HepG2 (cell line): ENCODE data around the gene TCF25. TPM values are rescaled to one million over a fixed set of nuclear protein-coding genes. Genes with fewer than 3 reads are reported as not detected.

Experiments used
- NFATC3 ChIP-seq: sonication (generic); formaldehyde crosslinking; IDR thresholded peaks from 2 replicates; pipeline ENCODE4 v1.5.1; 2020; ENCODE audit warnings: mild to moderate bottlenecking, missing genetic modification reagents
- NKX3-1 ChIP-seq: sonication (generic); formaldehyde crosslinking; IDR thresholded peaks from 2 replicates; pipeline ENCODE4 v1.5.0; 2020; ENCODE audit warnings: missing genetic modification reagents
- POLR2AphosphoS2 ChIP-seq: IDR thresholded peaks from 2 replicates; pipeline ENCODE4 v1.6.1; 2011; ENCODE audit warnings: low read depth, low read length, improper control_type of control experiment
- ZNF225 ChIP-seq: sonication (generic); formaldehyde crosslinking; IDR thresholded peaks from 2 replicates; pipeline ENCODE4 v1.4.0; 2020; ENCODE audit warnings: mild to moderate bottlenecking, missing genetic modification reagents
- ZNF34 ChIP-seq: sonication (generic); formaldehyde crosslinking; IDR thresholded peaks from 2 replicates; pipeline ENCODE4 v1.4.0; 2020; ENCODE audit warnings: mild to moderate bottlenecking, missing genetic modification reagents, borderline replicate concordance
- ZNF383 ChIP-seq: sonication (generic); formaldehyde crosslinking; IDR thresholded peaks from 2 replicates; pipeline ENCODE4 v1.4.0; 2020; ENCODE audit warnings: missing genetic modification reagents, mild to moderate bottlenecking, borderline replicate concordance
- ZNF782 ChIP-seq: sonication (generic); formaldehyde crosslinking; IDR thresholded peaks from 2 replicates; pipeline ENCODE4 v1.4.0; 2020; ENCODE audit warnings: missing genetic modification reagents, mild to moderate bottlenecking, borderline replicate concordance
- ZSCAN31 ChIP-seq: sonication (generic); formaldehyde crosslinking; IDR thresholded peaks from 2 replicates; pipeline ENCODE4 v1.5.0; 2020; ENCODE audit warnings: low read depth, mild to moderate bottlenecking, missing genetic modification reagents
- polyA plus RNA-seq, 8 experiments: library from polyadenylated mRNA; depleted of rRNA in 3 of 8; stranded (reverse) in 7 of 8; unstranded in 1 of 8; fragments of >200 nt; fragmentation: Illumina TruSeq in 4 of 8; extraction: Trizol in 4 of 8; gene quantifications; 2 replicates each; pipeline versions ENCODE4 v1.2.1 to v1.2.3, GENCODE V29; 2011 to 2016; ENCODE audit warnings: low read depth in 4 of 8, missing spikeins in 1 of 8, mixed read lengths in 1 of 8; ENCODE audit not compliant: insufficient read depth in 1 of 8
- total RNA-seq, 5 experiments: library from RNA; depleted of rRNA; stranded (reverse); fragments of >200 nt; fragmentation: Illumina TruSeq; extraction: Trizol; gene quantifications; 2 replicates each; pipeline ENCODE4 v1.2.3, GENCODE V29; 2016; ENCODE audit warnings: low read depth in 1 of 5
- TF ChIP-seq, protein P1 (sequence below): sonication (generic); formaldehyde crosslinking; IDR thresholded peaks from 2 replicates; pipeline ENCODE4 v1.4.0; 2020; ENCODE audit warnings: mild to moderate bottlenecking, missing genetic modification reagents, borderline replicate concordance
- TF ChIP-seq, protein P2 (sequence below): sonication (generic); formaldehyde crosslinking; IDR thresholded peaks from 2 replicates; pipeline ENCODE4 v1.4.0; 2020; ENCODE audit warnings: missing genetic modification reagents
- TF ChIP-seq, protein P3 (sequence below): sonication (generic); formaldehyde crosslinking; IDR thresholded peaks from 2 replicates; pipeline ENCODE4 v1.4.0; 2020; ENCODE audit warnings: missing genetic modification reagents, low read depth, mild to moderate bottlenecking, borderline replicate concordance
- TF ChIP-seq, protein P4 (sequence below), 2 experiments: fragments of 450-650 bp in 1 of 2; sonication (generic) in 1 of 2; formaldehyde crosslinking; IDR thresholded peaks; 2 replicates each; pipeline versions ENCODE4 v1.5.0 to v1.8.0; 2020 to 2022; ENCODE audit warnings: mild to moderate bottlenecking in 1 of 2, missing genetic modification reagents in 1 of 2

Gene TCF25
- total and polyA plus RNA-seq, 2 of the 13 experiments (the other 11 are each of a cell fraction or from before 2014, with no cell fraction given) = 138 to 206 TPM

DNA sequence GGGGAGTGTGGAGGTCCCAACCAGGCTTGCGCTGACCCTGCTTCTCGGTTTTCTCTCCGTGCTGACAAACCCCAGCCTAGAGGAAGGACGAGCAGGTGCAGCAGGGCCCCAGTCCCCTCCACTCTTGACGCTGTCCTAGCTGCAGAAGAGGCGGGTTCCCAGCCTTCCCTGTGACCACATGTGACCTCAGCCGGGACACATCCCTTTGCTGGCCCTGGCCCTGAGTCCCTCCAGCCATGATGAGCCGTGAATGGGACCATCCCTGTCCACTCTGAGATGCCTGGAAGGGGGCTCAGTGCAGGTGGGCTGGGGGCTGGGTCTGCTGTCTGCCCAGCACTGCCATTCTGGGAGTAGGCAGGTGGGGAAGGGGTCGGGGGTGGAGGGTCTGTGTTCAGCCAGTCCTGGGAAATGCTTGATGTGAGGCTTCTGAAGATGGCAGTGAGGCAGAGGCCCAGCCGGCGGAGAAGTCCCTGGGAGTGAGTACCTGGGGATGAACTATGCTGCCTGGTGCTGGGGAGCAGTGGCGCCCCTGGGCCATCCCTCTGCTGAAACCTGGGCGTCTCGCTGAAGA is 47.8 kb downstream of the TCF25 start (continued):
- TF ChIP-seq, protein P1, sequence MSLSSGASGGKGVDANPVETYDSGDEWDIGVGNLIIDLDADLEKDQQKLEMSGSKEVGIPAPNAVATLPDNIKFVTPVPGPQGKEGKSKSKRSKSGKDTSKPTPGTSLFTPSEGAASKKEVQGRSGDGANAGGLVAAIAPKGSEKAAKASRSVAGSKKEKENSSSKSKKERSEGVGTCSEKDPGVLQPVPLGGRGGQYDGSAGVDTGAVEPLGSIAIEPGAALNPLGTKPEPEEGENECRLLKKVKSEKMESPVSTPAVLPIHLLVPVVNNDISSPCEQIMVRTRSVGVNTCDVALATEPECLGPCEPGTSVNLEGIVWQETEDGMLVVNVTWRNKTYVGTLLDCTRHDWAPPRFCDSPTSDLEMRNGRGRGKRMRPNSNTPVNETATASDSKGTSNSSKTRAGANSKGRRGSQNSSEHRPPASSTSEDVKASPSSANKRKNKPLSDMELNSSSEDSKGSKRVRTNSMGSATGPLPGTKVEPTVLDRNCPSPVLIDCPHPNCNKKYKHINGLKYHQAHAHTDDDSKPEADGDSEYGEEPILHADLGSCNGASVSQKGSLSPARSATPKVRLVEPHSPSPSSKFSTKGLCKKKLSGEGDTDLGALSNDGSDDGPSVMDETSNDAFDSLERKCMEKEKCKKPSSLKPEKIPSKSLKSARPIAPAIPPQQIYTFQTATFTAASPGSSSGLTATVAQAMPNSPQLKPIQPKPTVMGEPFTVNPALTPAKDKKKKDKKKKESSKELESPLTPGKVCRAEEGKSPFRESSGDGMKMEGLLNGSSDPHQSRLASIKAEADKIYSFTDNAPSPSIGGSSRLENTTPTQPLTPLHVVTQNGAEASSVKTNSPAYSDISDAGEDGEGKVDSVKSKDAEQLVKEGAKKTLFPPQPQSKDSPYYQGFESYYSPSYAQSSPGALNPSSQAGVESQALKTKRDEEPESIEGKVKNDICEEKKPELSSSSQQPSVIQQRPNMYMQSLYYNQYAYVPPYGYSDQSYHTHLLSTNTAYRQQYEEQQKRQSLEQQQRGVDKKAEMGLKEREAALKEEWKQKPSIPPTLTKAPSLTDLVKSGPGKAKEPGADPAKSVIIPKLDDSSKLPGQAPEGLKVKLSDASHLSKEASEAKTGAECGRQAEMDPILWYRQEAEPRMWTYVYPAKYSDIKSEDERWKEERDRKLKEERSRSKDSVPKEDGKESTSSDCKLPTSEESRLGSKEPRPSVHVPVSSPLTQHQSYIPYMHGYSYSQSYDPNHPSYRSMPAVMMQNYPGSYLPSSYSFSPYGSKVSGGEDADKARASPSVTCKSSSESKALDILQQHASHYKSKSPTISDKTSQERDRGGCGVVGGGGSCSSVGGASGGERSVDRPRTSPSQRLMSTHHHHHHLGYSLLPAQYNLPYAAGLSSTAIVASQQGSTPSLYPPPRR (CRISPR knock-in tag) = peak; percentile 18; the same call in 1 of the 2 replicates
- TF ChIP-seq, protein P2, sequence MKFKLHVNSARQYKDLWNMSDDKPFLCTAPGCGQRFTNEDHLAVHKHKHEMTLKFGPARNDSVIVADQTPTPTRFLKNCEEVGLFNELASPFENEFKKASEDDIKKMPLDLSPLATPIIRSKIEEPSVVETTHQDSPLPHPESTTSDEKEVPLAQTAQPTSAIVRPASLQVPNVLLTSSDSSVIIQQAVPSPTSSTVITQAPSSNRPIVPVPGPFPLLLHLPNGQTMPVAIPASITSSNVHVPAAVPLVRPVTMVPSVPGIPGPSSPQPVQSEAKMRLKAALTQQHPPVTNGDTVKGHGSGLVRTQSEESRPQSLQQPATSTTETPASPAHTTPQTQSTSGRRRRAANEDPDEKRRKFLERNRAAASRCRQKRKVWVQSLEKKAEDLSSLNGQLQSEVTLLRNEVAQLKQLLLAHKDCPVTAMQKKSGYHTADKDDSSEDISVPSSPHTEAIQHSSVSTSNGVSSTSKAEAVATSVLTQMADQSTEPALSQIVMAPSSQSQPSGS (CRISPR knock-in tag) = peak; percentile 37; the same call in 1 of the 2 replicates
- TF ChIP-seq, protein P3, sequence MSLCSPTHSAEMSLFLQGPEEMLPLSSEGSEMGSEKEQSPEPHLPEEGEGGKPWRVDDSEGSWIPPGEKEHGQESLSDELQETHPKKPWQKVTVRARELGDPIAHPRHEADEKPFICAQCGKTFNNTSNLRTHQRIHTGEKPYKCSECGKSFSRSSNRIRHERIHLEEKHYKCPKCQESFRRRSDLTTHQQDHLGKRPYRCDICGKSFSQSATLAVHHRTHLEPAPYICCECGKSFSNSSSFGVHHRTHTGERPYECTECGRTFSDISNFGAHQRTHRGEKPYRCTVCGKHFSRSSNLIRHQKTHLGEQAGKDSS (CRISPR knock-in tag) = peak; percentile 20
- TF ChIP-seq ZSCAN31 (0 out of 2 replicates have a peak, but pooled peaks have one; percentile 73), NKX3-1 (CRISPR knock-in tag) (0 out of 2 replicates have a peak, but pooled peaks have one; percentile 52), ZNF225 (peak; percentile 76; the same call in 1 of the 2 replicates), NFATC3 (CRISPR knock-in tag) (no peak), ZNF34 (CRISPR knock-in tag) (peak; percentile 24; the same call in 1 of the 2 replicates), ZNF782 (CRISPR knock-in tag) (0 out of 2 replicates have a peak, but pooled peaks have one; percentile 16), ZNF383 (0 out of 2 replicates have a peak, but pooled peaks have one; percentile 77), POLR2AphosphoS2 (no peak)
- TF ChIP-seq, protein P4, sequence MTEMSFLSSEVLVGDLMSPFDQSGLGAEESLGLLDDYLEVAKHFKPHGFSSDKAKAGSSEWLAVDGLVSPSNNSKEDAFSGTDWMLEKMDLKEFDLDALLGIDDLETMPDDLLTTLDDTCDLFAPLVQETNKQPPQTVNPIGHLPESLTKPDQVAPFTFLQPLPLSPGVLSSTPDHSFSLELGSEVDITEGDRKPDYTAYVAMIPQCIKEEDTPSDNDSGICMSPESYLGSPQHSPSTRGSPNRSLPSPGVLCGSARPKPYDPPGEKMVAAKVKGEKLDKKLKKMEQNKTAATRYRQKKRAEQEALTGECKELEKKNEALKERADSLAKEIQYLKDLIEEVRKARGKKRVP (CRISPR knock-in tag; IDR thresholded peaks at IDR 0.05) = no peak
